GM19240 (cell line): ENCODE results near the gene IGSF9B.
A peak's percentile ranks its signal among the peaks of the same experiment; 100 is the strongest.

ENCODE experiments used
- DNase-seq: peaks from one replicate; pipeline ENCODE4 v3.0.0; 2011; ENCODE audit warnings: low spot score; ENCODE audit not compliant: insufficient read length

IGSF9B gene

GRCh38 chr11:133953999-133954398, 2.8 kb downstream of the IGSF9B start:
- no peak for DNase-seq

- DNase-seq = no peak
Measured at GRCh38 chr11:133953547-133953946, 3.2 kb downstream of the IGSF9B start.

- no peak for DNase-seq
Measured at GRCh38 chr11:133952199-133953190, 4.3 kb downstream of the IGSF9B start.

- no peak for DNase-seq
Measured at GRCh38 chr11:133951327-133952198, 5.2 kb downstream of the IGSF9B start.

- DNase-seq = no peak
Measured at GRCh38 chr11:133950874-133951326, 5.9 kb downstream of the IGSF9B start.

GRCh38 chr11:133950421-133950820, 6.3 kb downstream of the IGSF9B start:
- no peak for DNase-seq

GRCh38 chr11:133949129-133949528, 7.6 kb downstream of the IGSF9B start:
- DNase-seq = no peak

- no peak for DNase-seq
Measured at GRCh38 chr11:133948711-133949110, 8.1 kb downstream of the IGSF9B start.

GRCh38 chr11:133947321-133947756, 9.4 kb downstream of the IGSF9B start:
- DNase-seq = peak; percentile 41

- DNase-seq = no peak
Measured at GRCh38 chr11:133946541-133947318, 10.0 kb downstream of the IGSF9B start.

GRCh38 chr11:133946051-133946450, 10.7 kb downstream of the IGSF9B start:
- no peak for DNase-seq

- DNase-seq = no peak
Measured at GRCh38 chr11:133945087-133945974, 11.4 kb downstream of the IGSF9B start.

GRCh38 chr11:133943950-133944698, 12.6 kb downstream of the IGSF9B start:
- DNase-seq = no peak

GRCh38 chr11:133942577-133942976, 14.2 kb downstream of the IGSF9B start:
- no peak for DNase-seq

- DNase-seq = no peak
Measured at GRCh38 chr11:133941546-133941945, 15.2 kb downstream of the IGSF9B start.

- DNase-seq = no peak
Measured at GRCh38 chr11:133940034-133940433, 16.7 kb downstream of the IGSF9B start.

- no peak for DNase-seq
Measured at GRCh38 chr11:133939558-133939957, 17.2 kb downstream of the IGSF9B start.

GRCh38 chr11:133938166-133938565, 18.6 kb downstream of the IGSF9B start:
- no peak for DNase-seq

- DNase-seq = no peak
Measured at GRCh38 chr11:133937468-133937867, 19.3 kb downstream of the IGSF9B start.
